Stimulated activated naive B cell treated with anti-CD40 and anti-IgM and Interleukin-4, amounts not matched to agents 10 μg/mL and 1 μg/mL and 100 μg/mL, for 72 hours (primary cell): ENCODE results near the gene UBE2Z.

ENCODE experiments used
- ATAC-seq, 2 donors: fragments of 150-1000 bp; cut with Tn5 transposase; replicated peaks; 2 replicates each; pipeline ENCODE4 v1.10.0; 2021; ENCODE audit warnings: moderate library complexity in 1 of 2
- DNase-seq: peaks from one replicate; pipeline ENCODE4 v3.0.0; 2021
- H3K27ac Mint-ChIP-seq: one replicate; pipeline ENCODE4 v1.8.0; 2022; ENCODE audit warnings: mild to moderate bottlenecking, mixed read lengths
- H3K27me3 Mint-ChIP-seq, 2 donors: one replicate each; pipeline ENCODE4 v1.8.0; 2022; ENCODE audit warnings: mixed read lengths in 2 of 2
- H3K36me3 Mint-ChIP-seq, 2 donors: one replicate each; pipeline ENCODE4 v1.8.0; 2022; ENCODE audit warnings: mixed read lengths in 2 of 2, mild to moderate bottlenecking in 1 of 2
- H3K4me1 Mint-ChIP-seq, 2 donors: one replicate each; pipeline ENCODE4 v1.8.0; 2022; ENCODE audit warnings: mixed read lengths in 2 of 2, mild to moderate bottlenecking in 1 of 2
- H3K4me3 Mint-ChIP-seq, 2 donors: one replicate each; pipeline ENCODE4 v1.8.0; 2022; ENCODE audit warnings: mild to moderate bottlenecking in 2 of 2, mixed read lengths in 2 of 2, moderate library complexity in 1 of 2
- H3K9me3 Mint-ChIP-seq, 2 donors: one replicate each; pipeline ENCODE4 v1.8.0; 2022; ENCODE audit warnings: mixed read lengths in 2 of 2, mild to moderate bottlenecking in 1 of 2

Gene UBE2Z

GRCh38 chr17:48954300-48954755, 46.1 kb downstream of the UBE2Z start:
- H3K27ac Mint-ChIP-seq: peak overlapping the region; percentile 70
- ATAC-seq (peak in 1 of 2 donors; percentile 47), DNase-seq (no peak)
- no peak overlapping the region for H3K4me3 Mint-ChIP-seq
- peaks cover 4 to 6% of the 10 kb centered on the region in 2 donors for H3K27me3 Mint-ChIP-seq
- H3K36me3 Mint-ChIP-seq: no peaks in the 10 kb centered on the region
- H3K4me1 Mint-ChIP-seq: peaks cover 11 to 13% of the 10 kb centered on the region in 2 donors
- H3K9me3 Mint-ChIP-seq: no peaks in the 10 kb centered on the region

GRCh38 chr17:48960834-48961515, 52.8 kb downstream of the UBE2Z start:
- peaks cover 40 to 45% of the 10 kb centered on the region in 2 donors for H3K27me3 Mint-ChIP-seq
- no peak overlapping the region for H3K27ac Mint-ChIP-seq
- ATAC-seq: no peak

GRCh38 chr17:48961516-48962233, 53.5 kb downstream of the UBE2Z start:
- Mint-ChIP-seq H3K4me1 (peaks cover 0 to 6% of the 10 kb centered on the region in 2 donors), H3K4me3 (no peak overlapping the region), H3K27me3 (peaks cover 43 to 49% of the 10 kb centered on the region in 2 donors), H3K27ac (no peak overlapping the region), H3K36me3 (no peaks in the 10 kb centered on the region), H3K9me3 (no peaks in the 10 kb centered on the region)
- no peak for DNase-seq
- no peak for ATAC-seq

More at GRCh38 chr17:48960834-48961515, 52.8 kb downstream of the UBE2Z start:
- no peak for DNase-seq
- no peak overlapping the region for H3K4me3 Mint-ChIP-seq
- H3K4me1 Mint-ChIP-seq: peaks cover 1 to 6% of the 10 kb centered on the region in 2 donors
- no peaks in the 10 kb centered on the region for H3K9me3 Mint-ChIP-seq
- no peaks in the 10 kb centered on the region for H3K36me3 Mint-ChIP-seq

- no peak overlapping the region for H3K27ac Mint-ChIP-seq
- H3K9me3 Mint-ChIP-seq: no peaks in the 10 kb centered on the region
- DNase-seq (no peak), ATAC-seq (no peak)
- no peak overlapping the region for H3K4me3 Mint-ChIP-seq
- H3K36me3 Mint-ChIP-seq: no peaks in the 10 kb centered on the region
- peaks cover 65 to 72% of the 10 kb centered on the region in 2 donors for H3K27me3 Mint-ChIP-seq
- peaks cover 0 to 13% of the 10 kb centered on the region in 2 donors for H3K4me1 Mint-ChIP-seq
Observed at GRCh38 chr17:48970224-48970623, 62.0 kb downstream of the UBE2Z start.

- no peak overlapping the region for H3K4me3 Mint-ChIP-seq
- peaks cover 61 to 67% of the 10 kb centered on the region in 2 donors for H3K27me3 Mint-ChIP-seq
Observed at GRCh38 chr17:48970865-48971687, 62.9 kb downstream of the UBE2Z start.

GRCh38 chr17:48972749-48973097, 64.5 kb downstream of the UBE2Z start:
- Mint-ChIP-seq H3K27me3 (peaks cover 52% of the 10 kb centered on the region in 2 donors), H3K4me3 (no peak overlapping the region)
- no peak for DNase-seq

More at GRCh38 chr17:48970865-48971687, 62.9 kb downstream of the UBE2Z start:
- no peaks in the 10 kb centered on the region for H3K9me3 Mint-ChIP-seq
- H3K27ac Mint-ChIP-seq: no peak overlapping the region
- no peak for DNase-seq
- ATAC-seq: no peak
- H3K36me3 Mint-ChIP-seq: no peaks in the 10 kb centered on the region
- peaks cover 0 to 13% of the 10 kb centered on the region in 2 donors for H3K4me1 Mint-ChIP-seq

GRCh38 chr17:48973806-48974205, 65.6 kb downstream of the UBE2Z start:
- no peaks in the 10 kb centered on the region for H3K9me3 Mint-ChIP-seq
- ATAC-seq: no peak
- no peaks in the 10 kb centered on the region for H3K36me3 Mint-ChIP-seq
- no peak overlapping the region for H3K27ac Mint-ChIP-seq
- no peak for DNase-seq
- peaks cover 0 to 13% of the 10 kb centered on the region in 2 donors for H3K4me1 Mint-ChIP-seq
- H3K27me3 Mint-ChIP-seq: peaks cover 42 to 44% of the 10 kb centered on the region in 2 donors
- no peak overlapping the region for H3K4me3 Mint-ChIP-seq

More at GRCh38 chr17:48972749-48973097, 64.5 kb downstream of the UBE2Z start:
- ATAC-seq: no peak
- Mint-ChIP-seq H3K27ac (no peak overlapping the region), H3K36me3 (no peaks in the 10 kb centered on the region), H3K9me3 (no peaks in the 10 kb centered on the region), H3K4me1 (peaks cover 0 to 13% of the 10 kb centered on the region in 2 donors)
